HT1080 (cell line): ENCODE data around the gene CYTH2. TPM values are rescaled to one million over a fixed set of nuclear protein-coding genes. Genes with fewer than 3 reads are reported as not detected.

Experiments
- DNase-seq: peaks from one replicate; pipeline ENCODE4 v3.0.0-alpha.2; 2015; ENCODE audit warnings: low read depth
- total RNA-seq: library from RNA; depleted of rRNA; stranded (reverse); fragments of >200 nt; shearing (Covaris generic); gene quantifications from 2 replicates; pipeline ENCODE4 v1.2.3, GENCODE V29; 2014

CYTH2 gene
- total RNA-seq, 1 experiment from 2014 or later: 44.3 TPM

DNA sequence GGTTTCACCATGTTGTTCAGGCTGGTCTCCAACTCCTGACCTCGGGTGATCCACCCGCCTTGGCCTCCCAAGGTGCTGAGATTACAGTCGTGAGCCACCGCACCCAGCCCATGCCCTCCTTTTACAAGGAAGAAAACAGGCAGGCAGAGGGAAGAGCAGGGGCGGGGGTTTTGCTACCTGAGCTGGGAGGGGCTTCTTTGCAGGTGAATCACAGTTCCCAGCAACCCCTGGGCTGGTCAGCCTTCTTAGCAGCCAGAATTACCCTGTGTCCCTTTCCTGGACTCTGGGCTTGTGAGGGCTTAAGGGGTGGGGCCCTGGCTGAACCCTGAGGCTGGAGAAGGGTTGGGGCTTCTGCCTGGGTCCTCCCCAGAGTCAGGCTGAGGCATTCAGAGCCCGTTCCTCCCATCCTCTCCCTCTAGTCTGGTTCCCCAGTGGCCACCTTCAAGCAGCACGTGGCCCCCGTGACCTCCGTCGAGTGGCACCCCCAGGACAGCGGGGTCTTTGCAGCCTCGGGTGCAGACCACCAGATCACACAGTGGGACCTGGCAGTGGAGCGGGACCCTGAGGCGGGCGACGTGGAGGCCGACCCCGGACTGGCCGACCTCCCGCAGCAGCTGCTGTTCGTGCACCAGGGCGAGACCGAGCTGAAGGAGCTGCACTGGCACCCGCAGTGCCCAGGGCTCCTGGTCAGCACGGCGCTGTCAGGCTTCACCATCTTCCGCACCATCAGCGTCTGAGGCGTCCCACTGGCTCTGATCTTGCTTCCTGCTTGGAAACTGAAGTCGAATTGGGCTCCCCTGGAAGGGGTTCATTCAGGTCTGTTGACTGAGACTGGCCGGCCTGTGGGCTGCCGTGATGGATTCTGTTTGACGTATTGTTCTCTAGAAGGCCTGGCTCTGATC is 16.6 kb upstream of the CYTH2 start:
- no peak for DNase-seq

DNA sequence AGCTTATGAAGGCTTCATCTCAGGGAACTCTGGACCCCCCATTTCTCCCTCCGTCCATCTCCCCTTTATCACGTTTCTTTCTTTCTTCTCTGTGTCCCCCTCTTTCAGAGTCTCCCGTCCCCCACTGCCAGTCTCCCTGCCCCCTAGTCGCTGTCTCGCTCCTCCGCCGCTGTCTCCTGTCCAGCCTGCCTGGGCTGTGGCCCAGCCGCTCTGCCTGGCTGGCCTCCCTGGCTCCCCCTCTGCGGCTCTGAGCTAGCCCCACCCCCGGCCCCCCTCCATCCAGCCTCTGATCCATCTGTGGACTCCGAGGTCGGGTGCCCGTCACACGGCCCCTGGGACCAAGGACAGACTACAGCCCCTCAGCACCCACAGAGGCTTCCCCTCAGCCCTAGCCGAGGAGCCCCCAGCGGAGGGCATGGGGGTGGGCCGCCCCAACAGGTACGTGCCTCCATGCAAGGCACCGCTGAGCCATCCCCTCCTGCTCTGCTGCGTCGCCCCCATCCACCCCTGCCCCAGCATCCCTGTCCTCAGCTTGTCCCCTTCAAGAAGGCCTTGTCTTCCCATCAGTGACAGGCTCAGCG is 14.9 kb upstream of the CYTH2 start:
- DNase-seq: no peak

DNA sequence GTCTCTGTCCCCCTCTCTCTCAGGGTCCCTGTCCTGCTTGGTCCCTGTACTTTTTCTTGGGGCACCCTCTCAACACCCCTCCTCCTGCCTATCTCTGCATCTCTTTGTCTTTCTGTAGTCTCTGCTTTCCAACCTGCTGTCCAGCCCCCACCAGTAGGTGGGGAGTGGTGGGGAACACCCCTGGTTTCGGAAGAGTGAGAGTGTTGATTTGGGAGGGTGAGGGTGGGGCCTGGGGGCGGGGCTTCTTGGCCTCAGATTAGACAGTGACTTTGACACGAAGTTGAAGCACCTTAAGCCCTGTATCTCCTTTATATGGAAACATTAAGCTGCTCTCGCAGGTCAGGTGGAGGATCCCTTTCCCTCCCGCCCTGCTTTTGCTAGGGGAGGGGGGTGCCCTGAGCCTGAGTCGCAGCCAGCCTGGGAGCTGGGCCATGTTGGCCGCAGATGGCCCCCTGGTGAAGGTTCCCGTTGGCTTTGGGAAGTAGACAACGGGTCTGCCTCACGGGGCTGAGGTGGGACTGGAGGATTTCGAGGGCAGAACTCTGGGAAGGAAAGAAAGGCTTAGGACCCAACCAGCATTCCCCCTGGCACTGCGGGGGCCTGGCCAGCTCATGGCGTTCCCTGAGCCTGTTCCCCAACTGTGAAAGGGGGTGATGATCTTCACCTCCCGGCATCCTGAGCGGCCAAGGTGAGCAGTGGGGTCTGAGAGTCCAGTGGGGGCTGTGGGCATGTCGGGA is 13.8 kb upstream of the CYTH2 start, which contains the start of gene KCNJ14:
KCNJ14 (plus strand) TSS at position 404 of the 737 bp plus-strand sequence. CDS start 6,151 bp downstream, outside the sequence.
- DNase-seq: no peak

DNA sequence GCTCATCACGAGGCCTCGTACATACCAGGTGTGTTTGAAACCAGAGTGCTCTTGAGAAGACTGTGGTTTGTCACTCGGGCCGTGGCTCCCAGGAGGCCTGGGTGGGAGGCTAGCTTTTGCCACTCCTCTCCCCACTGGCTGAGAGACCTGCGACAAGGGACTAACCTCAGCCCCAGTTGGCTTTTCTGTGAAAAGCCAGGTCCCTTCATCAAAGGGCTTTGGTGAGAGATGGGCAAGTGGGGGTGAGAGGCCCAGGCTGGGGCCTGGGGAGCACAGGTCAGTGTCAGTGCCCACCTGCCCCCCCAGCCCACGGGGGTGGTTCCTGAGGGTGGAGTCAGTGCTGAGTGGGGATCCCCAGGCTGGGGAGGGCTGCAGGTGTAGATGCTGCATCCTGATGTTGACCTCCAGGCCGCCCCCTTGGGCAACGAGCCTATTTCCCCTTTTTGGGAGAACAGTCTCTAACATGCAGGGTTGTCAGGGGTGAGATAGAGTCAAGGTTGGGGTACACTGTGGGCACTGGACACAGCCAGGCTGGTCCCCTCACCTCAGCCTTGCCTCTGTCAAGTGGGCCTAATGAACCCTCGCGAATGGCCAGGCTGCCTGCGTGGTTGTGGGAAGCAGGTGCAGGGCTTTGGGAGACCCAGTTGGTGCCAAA is 13.1 kb upstream of the CYTH2 start:
- DNase-seq: no peak

DNA sequence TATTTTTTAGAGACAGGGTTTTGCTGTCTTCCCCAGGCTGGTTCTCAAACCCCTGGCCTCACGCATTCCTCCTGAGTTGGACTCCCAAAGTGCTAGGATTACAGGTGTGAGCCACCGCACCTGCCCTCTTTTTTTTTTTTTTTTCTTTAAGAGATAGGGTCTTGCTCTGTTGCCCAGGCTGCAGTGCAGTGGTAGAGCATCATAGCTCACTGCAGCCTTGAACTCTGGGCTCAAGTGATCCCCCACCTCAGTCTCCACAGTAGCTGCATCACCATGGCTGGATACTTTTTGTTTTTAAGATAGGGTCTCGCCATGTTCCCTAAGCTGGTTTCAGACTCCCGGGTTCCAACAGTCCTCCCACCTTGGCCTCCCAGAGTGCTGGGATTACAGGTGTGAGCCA is 12.3 kb upstream of the CYTH2 start:
- DNase-seq: no peak

DNA sequence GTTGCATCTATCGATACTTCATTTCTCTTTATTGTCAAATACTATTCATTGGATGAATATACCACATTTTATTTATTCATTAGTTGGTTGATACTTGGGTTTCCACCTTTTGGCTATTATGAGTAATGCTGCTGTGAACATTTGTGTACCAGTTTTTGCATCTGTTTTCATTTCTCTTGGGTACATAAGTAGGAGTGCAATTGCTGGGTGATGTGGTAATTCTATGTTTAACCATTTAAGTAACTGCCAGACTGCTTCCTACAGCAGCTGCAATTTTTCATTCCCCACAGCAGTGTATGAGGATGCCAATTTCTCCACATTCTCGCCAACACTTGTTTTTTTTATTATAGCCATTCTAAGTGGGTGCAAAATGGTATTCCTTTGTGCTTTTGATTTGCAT is 11.2 kb upstream of the CYTH2 start:
- DNase-seq: no peak

DNA sequence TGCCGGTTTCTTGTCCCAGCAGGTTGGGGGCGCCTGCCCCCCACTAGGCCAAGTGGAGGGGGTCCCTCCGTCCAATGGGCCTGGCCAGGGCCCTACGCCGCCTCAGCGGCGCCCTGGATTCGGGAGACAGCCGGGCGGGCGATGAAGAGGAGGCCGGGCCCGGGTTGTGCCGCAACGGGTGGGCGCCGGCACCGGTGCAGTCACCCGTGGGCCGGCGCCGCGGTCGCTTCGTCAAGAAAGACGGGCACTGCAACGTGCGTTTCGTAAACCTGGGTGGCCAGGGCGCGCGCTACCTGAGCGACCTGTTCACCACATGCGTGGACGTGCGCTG is 7.6 kb upstream of the CYTH2 start:
- no peak for DNase-seq

DNA sequence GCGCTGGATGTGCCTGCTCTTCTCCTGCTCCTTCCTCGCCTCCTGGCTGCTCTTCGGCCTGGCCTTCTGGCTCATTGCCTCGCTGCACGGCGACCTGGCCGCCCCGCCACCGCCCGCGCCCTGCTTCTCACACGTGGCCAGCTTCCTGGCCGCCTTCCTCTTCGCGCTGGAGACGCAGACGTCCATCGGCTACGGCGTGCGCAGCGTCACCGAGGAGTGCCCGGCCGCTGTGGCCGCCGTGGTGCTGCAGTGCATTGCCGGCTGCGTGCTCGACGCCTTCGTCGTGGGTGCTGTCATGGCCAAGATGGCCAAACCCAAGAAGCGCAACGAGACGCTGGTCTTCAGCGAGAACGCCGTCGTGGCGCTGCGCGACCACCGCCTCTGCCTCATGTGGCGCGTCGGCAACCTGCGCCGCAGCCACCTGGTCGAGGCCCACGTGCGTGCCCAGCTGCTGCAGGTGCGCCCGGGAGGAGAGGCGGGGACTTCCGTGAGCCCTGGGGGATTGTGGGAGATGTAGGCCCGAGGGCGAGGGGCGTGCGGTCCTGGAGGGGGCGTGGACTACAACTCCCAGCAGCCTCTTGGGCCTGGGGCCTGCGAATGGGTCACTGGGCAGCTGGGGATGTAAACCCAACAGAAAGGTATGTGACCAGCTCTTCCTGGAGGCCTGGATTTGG is 7.0 kb upstream of the CYTH2 start:
- no peak for DNase-seq

DNA sequence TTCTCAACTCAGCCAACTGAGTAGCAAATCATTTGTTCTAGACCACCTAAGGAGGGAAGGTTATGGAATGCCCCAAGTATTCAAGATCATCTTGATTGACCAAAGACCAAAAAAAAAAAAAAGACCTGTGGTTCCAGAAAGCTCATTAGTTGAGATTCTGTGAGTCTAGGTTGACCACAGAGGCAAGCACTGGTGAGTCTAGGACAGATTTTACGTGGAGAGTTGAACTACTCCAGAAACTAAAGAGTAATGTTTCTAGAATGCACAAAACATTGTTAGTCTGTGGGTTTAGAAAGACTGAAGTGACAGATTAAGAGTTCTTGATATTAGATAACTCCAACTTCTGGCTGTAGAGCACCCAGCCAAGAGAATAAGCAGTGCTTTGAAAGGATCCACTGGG is 4.0 kb upstream of the CYTH2 start:
- no peak for DNase-seq

DNA sequence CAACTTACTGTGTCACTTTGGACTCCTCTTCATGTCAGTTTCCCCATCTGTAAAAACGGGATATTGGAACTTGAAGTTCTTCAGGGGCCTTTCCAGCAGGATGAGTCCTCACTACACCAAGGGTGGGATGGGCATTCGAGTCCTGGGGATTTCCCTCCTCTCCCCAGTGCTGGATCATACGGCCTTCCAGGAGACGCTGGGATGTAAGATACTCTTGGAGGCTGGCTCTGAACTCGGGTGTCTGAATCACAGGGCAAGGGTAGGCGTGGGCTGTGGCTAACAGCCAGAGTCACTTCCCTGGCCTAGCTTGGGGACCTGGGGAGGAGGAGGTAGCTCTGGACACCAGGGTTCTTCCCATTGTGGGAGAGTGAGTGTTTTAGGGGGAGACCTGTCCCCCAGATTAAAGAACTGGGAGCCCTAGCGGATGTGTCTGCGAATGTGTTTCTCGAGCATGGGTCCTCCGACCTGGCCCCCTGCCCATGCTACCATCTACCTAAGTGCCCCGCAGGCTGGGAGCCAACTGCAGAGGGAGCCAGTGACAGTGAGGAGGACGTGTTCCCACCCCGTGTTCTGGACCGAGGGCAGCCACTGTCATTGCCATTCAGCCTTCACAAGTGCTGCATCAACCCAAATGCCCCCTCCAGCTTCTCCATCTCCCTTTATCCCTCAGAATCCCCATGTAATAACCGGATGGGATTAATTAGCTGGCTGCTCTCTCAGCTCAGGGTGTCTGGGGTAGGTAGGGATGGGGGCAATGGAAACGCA is 2.4 kb upstream of the CYTH2 start:
- peak; percentile 39 for DNase-seq

DNA sequence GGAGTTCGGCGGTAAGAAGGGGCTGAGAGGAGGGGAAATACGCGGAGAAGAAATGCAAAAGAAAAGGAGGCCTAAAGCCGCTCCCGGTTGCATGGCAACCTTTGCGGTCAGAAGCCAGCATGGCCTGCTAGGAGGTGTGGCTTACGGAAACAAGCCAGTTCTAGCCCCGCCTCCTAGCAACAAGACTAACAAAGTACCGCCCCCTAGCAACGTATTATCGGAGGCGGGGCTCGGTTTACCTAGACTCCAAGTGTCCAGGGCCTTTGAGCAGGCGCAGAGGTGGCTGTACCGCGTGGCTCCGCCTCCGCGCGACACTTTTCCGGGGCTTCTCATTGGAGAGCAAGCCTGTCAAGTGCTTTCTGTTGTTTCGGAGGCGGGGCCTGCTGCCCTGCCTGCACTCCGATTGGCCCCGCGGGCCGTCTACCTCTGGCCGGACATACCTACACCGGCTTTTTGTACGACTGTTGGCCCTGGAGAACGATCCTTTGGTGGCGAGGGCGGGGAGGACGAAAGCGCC is 339 bp upstream of the CYTH2 start:
- DNase-seq: peak; percentile 100

DNA sequence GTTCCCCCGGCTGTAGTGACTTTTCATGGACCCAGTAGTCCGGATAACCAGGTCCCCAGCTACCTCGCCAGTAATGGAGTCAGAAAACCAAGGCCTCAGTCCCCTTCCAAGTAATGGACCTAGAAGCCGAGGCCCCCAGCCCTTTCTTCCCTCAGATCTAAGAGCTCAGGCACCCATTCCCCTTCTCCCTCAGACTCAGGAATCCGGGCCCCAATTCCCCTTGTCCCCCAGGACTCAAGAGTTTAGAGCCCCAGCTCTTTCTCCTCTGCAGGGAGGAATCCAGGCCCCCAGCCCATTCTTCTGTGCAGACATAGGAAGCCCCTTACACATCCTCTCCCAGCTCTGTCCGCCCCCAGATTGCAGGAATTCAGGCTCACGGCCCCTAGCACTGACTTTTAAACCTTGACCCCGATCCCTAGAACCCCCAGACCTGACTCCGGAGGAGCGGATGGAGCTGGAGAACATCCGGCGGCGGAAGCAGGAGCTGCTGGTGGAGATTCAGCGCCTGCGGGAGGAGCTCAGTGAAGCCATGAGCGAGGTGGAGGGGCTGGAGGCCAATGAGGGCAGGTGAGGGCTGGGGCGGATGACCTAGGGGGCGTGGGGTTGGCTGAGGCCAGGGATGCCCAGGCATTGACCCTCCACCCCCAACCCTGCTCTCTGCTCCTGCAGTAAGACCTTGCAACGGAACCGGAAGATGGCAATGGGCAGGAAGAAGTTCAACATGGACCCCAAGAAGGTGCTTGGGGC is 938 bp downstream of the CYTH2 start:
- DNase-seq: no peak

DNA sequence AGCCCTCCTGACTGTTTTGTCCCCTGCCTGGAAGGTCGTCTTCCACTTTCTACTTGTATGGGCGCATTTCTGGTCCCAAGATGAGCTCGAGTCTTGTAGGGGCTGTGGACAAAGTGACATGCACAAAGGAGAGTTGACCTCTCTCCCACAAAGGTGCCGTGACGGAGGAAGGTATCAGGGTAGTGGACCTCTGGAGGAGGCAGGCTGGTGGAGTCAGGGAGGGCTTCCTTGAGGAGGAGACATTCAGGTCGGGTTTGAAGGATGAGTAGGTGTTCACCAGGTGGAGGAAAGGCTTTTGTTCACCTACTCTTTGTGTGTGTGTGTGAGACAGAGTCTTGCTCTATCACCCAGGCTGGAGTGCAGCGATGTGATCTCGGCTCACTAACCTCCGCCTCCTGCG is 1.7 kb downstream of the CYTH2 start:
- DNase-seq: no peak

DNA sequence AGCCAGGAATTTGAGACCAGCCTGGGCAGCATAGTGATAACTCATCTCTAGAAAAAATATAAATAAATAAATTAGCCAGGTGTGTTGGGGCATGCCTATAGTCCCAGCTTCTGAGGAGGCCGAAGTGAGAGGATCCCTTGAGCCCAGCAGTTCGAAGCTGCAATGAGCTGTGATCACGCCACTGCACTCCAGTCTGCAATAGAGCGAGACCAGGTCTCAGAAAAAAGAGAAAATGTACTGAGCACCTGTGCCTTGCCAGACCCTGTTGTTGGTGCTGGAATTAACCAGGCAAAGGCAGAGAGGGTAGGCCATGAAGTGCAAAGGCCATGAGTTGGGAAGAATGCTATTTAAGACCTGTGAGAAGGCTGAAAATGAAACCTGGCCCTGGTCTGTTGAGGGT is 2.7 kb downstream of the CYTH2 start:
- no peak for DNase-seq

DNA sequence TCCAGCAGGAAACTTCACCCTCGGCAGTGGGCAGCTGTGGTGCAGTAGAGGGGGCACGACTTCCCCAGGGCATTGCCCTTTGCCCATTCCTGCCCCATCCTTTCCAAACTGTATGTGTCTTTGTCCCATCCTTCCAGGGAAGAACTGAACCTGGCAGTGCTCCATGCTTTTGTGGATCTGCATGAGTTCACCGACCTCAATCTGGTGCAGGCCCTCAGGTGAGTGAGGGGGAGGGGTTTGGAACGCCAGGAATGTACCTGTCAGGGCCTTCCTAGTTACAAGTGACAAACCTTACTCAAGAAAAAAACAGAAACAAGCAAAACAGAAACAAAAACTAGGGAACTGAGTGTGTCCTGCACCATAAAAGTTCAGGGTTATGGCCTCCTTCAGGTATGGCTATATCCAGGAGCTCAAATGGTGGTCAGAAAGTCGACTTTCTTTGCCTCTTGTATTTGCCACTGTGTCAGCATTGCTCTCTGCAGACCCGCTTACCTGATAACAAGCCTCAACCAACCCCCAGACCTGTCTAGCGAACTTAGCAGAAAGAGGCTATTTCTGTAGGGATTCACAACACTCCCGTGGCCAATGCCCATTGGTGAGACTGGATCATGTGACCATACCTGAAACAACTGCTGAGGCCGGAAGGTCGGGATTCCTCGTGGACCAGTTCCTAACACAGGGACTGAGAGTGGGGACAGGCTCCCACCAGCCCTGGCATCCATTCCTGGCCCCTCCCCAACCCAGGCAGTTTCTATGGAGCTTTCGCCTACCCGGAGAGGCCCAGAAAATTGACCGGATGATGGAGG is 4.2 kb downstream of the CYTH2 start:
- DNase-seq: no peak

DNA sequence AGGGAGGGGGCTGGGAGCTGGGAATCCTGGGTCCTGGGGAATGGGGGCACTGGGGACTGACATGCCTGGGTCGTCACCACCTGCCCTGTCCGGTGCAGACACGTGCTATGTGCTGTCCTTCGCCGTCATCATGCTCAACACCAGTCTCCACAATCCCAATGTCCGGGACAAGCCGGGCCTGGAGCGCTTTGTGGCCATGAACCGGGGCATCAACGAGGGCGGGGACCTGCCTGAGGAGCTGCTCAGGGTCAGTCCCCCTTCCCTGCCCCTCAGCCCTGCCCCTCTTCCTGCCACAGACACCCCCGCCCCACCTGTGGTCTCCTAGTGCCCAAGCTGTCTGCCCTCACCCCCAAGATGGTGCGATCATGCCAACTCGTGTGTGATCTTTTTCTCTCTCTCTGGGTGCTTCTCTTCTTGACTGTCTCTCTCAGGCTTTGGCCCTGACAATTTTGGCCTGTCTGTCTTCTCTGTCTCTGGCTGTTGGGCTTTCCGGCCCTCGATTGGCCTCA is 5.0 kb downstream of the CYTH2 start:
- no peak for DNase-seq

DNA sequence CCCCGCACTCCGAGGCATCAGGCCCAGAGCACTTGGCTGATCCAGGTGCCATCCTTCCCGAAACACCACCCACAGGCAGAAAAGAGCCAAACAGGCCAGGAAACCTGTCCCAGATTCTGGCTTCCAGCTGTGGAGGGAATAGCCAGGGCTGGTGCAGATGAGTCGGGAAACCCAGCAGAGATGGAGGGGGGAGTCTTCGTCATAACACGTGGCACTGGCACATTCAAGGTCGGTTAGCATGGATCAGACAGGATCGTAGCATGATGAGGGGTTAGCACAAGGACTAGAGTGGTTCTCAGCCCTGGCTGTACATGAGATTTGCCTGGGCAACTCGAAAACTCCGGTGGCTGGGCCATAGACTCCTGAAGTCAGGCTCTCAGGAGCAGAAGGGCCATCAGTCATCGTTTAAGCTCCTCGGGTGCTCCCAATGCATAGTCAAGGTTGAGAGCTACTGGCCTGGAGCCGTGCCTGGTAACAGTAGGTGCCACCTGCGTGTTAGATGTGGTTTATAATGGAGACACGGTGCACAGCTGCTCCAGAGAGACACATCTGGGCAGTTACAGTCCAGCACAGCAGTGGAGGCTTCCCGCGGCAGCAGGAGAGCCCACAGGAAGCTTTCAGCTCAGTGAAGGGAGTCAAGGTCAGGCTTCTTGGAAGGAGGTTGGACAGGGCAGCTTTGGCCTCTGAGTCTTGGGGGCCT is 6.3 kb downstream of the CYTH2 start:
- DNase-seq: no peak

DNA sequence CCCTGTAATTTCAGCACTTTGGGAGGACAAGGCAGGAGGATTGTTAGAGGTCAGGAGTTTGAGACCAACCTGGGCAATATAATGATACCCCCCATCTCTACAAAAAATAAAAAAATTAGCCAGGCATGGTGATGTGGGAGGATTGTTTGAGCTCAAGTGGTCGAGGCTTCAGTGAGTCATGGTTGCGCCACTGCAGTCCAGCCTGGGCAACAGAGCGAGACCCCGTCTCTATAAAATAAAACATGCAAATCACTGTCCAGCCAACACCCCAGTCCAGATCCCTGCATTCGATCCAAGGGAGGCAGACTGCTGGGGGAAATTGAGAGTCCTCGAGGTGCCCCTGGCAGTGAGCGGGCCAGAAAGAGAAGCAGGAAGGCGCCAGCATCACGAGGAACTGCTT is 7.0 kb downstream of the CYTH2 start:
- no peak for DNase-seq
